HFFc6 (cell line): ENCODE data around the gene PTP4A1. TPM values are rescaled to one million over a fixed set of nuclear protein-coding genes. Genes with fewer than 3 reads are reported as not detected.
A peak's percentile ranks its signal among the peaks of the same experiment; 100 is the strongest.
"Not testable (repeated sequence)": the region's sequence is repeated elsewhere in the genome, so short reads cannot be mapped to it uniquely, and the experiment has no call there.

Experiments used
- DNase-seq: peaks from one replicate; pipeline ENCODE4 v3.0.0-alpha.2; 2018
- H3K27ac Mint-ChIP-seq: 2 replicates; pipeline ENCODE4 v1.8.0; 2020; ENCODE audit warnings: mild to moderate bottlenecking, mixed read lengths
- H3K27me3 Mint-ChIP-seq: 2 replicates; pipeline ENCODE4 v1.8.0; 2021; ENCODE audit warnings: mild to moderate bottlenecking, moderate library complexity, mixed read lengths; ENCODE audit not compliant: insufficient read depth
- H3K36me3 Mint-ChIP-seq: 2 replicates; pipeline ENCODE4 v1.8.0; 2021; ENCODE audit warnings: low read depth, mixed read lengths
- H3K4me1 Mint-ChIP-seq: 2 replicates; pipeline ENCODE4 v1.8.0; 2020; ENCODE audit warnings: low read depth, mixed read lengths
- H3K4me3 Mint-ChIP-seq: 2 replicates; pipeline ENCODE4 v1.8.0; 2020; ENCODE audit warnings: mild to moderate bottlenecking, moderate library complexity, mixed read lengths
- H3K9me3 Mint-ChIP-seq: 2 replicates; pipeline ENCODE4 v1.8.0; 2020; ENCODE audit warnings: mild to moderate bottlenecking, mixed read lengths
- CTCF ChIP-seq: fragments of 200-600 bp; sonication (generic); IDR thresholded peaks from 2 replicates; pipeline ENCODE4 v1.5.0; 2021; ENCODE audit warnings: antibody characterized with exemption, mild to moderate bottlenecking
- long read RNA-seq: library from polyadenylated mRNA; unstranded; transcript quantifications from one replicate; pipeline ENCODE4 v2.0.0, GENCODE V29; 2019
- total RNA-seq, 6 experiments: library from RNA; stranded (reverse); fragmentation: NEBNext Ultra II Directional; extraction: Animal tissue kit (Norgen Biotek cat#: 25700); gene quantifications; 2 replicates in 1 of 6; 3 replicates in 5 of 6; pipeline ENCODE4 v1.2.3, GENCODE V29; 2021

The PTP4A1 gene
- total RNA-seq = 100 to 1,000 TPM in 3 of 6 experiments, 10 to 100 TPM in 3; 86.1 to 109 (median 98.0) TPM
- long read RNA-seq, transcript PTP4A1-203 (5 exons, 2,203 nt) = major isoform, 9 of 35 reads
- long read RNA-seq, partial matches to known transcripts = 25 of 35 reads
- long read RNA-seq, other reads (novel, unspliced or antisense) = 1 of 35 reads

GRCh38 chr6:63572044-63572746 lies at the start of gene PTP4A1, which contains the start of gene LOC128125822:
PTP4A1 (plus strand) TSS chr6:63572480; CDS start chr6:63576881, 4,401 bp downstream.
LOC128125822 (plus strand) TSS chr6:63572480.
- Mint-ChIP-seq H3K4me3 (peak within 1 kb of the TSS; percentile 98), H3K36me3 (peaks cover 27% of the 10 kb centered on the region), H3K9me3 (peaks cover 4% of the 10 kb centered on the region; the same call in 1 of the 2 replicates), H3K27me3 (peaks cover 7% of the 10 kb centered on the region; the same call in 1 of the 2 replicates), H3K4me1 (peaks cover 39% of the 10 kb centered on the region), H3K27ac (peak within 1 kb of the TSS; percentile 92)
- TF ChIP-seq CTCF = no peak
- DNase-seq = peak; percentile 96

GRCh38 chr6:63522911-63523287 lies 49.4 kb upstream of the PTP4A1 start:
- H3K4me3 Mint-ChIP-seq, H3K9me3 Mint-ChIP-seq, DNase-seq, H3K27ac Mint-ChIP-seq, H3K4me1 Mint-ChIP-seq, H3K27me3 Mint-ChIP-seq, H3K36me3 Mint-ChIP-seq: not testable (repeated sequence)

GRCh38 chr6:63523630-63524029 lies 48.6 kb upstream of the PTP4A1 start:
- no peaks in the 10 kb centered on the region for H3K36me3 Mint-ChIP-seq
- H3K27me3 Mint-ChIP-seq = peaks cover 4% of the 10 kb centered on the region; the same call in 1 of the 2 replicates
- DNase-seq = no peak
- H3K9me3 Mint-ChIP-seq = no peaks in the 10 kb centered on the region
- no peak for TF ChIP-seq CTCF
- no peak overlapping the region for H3K4me3 Mint-ChIP-seq
- no peak overlapping the region for H3K27ac Mint-ChIP-seq
- peaks cover 12% of the 10 kb centered on the region for H3K4me1 Mint-ChIP-seq

GRCh38 chr6:63525186-63525878 lies 46.9 kb upstream of the PTP4A1 start:
- Mint-ChIP-seq H3K27ac (no peak overlapping the region), H3K27me3 (peaks cover 4% of the 10 kb centered on the region; the same call in 1 of the 2 replicates)
- no peak for TF ChIP-seq CTCF

GRCh38 chr6:63526931-63527330 lies 45.3 kb upstream of the PTP4A1 start:
- no peak overlapping the region for H3K27ac Mint-ChIP-seq
- DNase-seq = no peak
- peaks cover 19% of the 10 kb centered on the region for H3K4me1 Mint-ChIP-seq
- no peak overlapping the region for H3K4me3 Mint-ChIP-seq
- TF ChIP-seq CTCF = no peak
- no peaks in the 10 kb centered on the region for H3K9me3 Mint-ChIP-seq
- 0 out of 2 replicates have a peak, but pooled peaks cover 2% of the 10 kb centered on the region for H3K27me3 Mint-ChIP-seq
- H3K36me3 Mint-ChIP-seq = no peaks in the 10 kb centered on the region

More at GRCh38 chr6:63525186-63525878, 46.9 kb upstream of the PTP4A1 start:
- Mint-ChIP-seq H3K4me3 (no peak overlapping the region), H3K4me1 (peaks cover 19% of the 10 kb centered on the region), H3K9me3 (no peaks in the 10 kb centered on the region), H3K36me3 (no peaks in the 10 kb centered on the region)
- no peak for DNase-seq
